Chondrocyte (in vitro differentiated cells): ENCODE measurements around the gene ZNF780A. TPM values are rescaled to one million over a fixed set of nuclear protein-coding genes. Genes with fewer than 3 reads are reported as not detected.

Experiments
- DNase-seq: peaks from one replicate; pipeline ENCODE4 v3.0.0; 2021; ENCODE audit warnings: mixed read lengths, low spot score
- H3K27ac Mint-ChIP-seq: one replicate; pipeline ENCODE4 v1.8.0; 2021; ENCODE audit warnings: mild to moderate bottlenecking, moderate library complexity, mixed read lengths; ENCODE audit not compliant: unreplicated experiment
- H3K27me3 Mint-ChIP-seq: 2 replicates; pipeline ENCODE4 v1.8.0; 2021; ENCODE audit warnings: low read depth, mixed read lengths
- H3K36me3 Mint-ChIP-seq: 2 replicates; pipeline ENCODE4 v1.8.0; 2021; ENCODE audit warnings: low read depth, mixed read lengths
- H3K4me1 Mint-ChIP-seq: 2 replicates; pipeline ENCODE4 v1.8.0; 2021; ENCODE audit warnings: low read depth, mild to moderate bottlenecking, mixed read lengths
- H3K4me3 Mint-ChIP-seq: one replicate; pipeline ENCODE4 v1.8.0; 2021; ENCODE audit warnings: mild to moderate bottlenecking, moderate library complexity, mixed read lengths; ENCODE audit not compliant: unreplicated experiment
- H3K9me3 Mint-ChIP-seq: 2 replicates; pipeline ENCODE4 v1.8.0; 2021; ENCODE audit warnings: low read depth, mixed read lengths
- total RNA-seq: library from RNA; stranded (reverse); gene quantifications from 3 replicates; pipeline ENCODE4 v1.2.1, GENCODE V29; 2021
- TF ChIP-seq, protein P1 (sequence below): fragments of 200-600 bp; sonication (generic); IDR thresholded peaks from 2 replicates; pipeline ENCODE4 v1.5.0; 2021; ENCODE audit warnings: antibody characterized with exemption, mild to moderate bottlenecking, moderate library complexity

The ZNF780A gene
- total RNA-seq, 1 donor from 2014 or later: 10.9 TPM

DNA sequence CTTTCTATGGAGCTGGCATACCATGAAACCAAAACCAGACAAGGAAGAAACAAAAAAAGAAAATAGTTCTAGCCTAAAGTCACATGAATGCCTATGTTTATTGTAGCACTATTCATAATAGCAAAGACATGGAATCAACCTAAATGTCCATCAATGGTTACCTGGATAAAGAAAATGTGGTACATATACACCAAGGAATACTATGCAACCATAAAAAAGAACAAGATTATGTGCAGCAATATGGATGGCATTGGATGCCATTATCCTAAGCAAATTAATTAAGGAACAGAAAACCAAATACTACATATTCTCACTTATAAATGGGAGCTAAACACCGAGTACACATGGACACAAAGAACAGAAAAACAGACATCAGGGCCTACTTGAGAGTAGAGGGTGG lies 10.5 kb downstream of the ZNF780A start:
- Mint-ChIP-seq H3K4me1 (no peaks in the 10 kb centered on the region), H3K27me3 (no peaks in the 10 kb centered on the region), H3K4me3 (no peak overlapping the region), H3K27ac (no peak overlapping the region), H3K9me3 (peaks cover 43% of the 10 kb centered on the region), H3K36me3 (peaks cover 76% of the 10 kb centered on the region)
- DNase-seq: no peak
- TF ChIP-seq, protein P1, sequence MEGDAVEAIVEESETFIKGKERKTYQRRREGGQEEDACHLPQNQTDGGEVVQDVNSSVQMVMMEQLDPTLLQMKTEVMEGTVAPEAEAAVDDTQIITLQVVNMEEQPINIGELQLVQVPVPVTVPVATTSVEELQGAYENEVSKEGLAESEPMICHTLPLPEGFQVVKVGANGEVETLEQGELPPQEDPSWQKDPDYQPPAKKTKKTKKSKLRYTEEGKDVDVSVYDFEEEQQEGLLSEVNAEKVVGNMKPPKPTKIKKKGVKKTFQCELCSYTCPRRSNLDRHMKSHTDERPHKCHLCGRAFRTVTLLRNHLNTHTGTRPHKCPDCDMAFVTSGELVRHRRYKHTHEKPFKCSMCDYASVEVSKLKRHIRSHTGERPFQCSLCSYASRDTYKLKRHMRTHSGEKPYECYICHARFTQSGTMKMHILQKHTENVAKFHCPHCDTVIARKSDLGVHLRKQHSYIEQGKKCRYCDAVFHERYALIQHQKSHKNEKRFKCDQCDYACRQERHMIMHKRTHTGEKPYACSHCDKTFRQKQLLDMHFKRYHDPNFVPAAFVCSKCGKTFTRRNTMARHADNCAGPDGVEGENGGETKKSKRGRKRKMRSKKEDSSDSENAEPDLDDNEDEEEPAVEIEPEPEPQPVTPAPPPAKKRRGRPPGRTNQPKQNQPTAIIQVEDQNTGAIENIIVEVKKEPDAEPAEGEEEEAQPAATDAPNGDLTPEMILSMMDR: no peak

DNA sequence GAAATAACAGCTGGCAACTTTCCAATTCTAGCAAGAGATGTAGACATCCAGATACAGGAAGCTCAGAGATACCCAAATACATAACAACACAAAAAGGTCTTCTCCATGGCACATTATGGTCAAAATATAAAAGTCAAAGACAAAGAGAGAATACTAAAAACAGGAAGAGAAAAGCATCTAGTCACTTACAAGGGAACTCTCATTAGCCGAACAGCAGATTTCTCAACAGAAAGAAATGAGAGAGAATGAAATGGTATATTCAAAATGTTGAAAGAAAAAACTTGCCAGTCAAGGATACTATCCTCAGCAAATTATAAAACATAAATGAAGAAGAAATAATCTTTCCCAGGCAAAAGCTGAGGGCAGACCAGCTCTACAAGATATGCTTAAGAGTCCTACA lies 12.4 kb downstream of the ZNF780A start:
- TF ChIP-seq, protein P1: no peak
- no peak for DNase-seq
- H3K4me3 Mint-ChIP-seq: no peak overlapping the region
- H3K4me1 Mint-ChIP-seq: no peaks in the 10 kb centered on the region
- H3K27ac Mint-ChIP-seq: no peak overlapping the region
- H3K36me3 Mint-ChIP-seq: peaks cover 87% of the 10 kb centered on the region
- no peaks in the 10 kb centered on the region for H3K27me3 Mint-ChIP-seq
- H3K9me3 Mint-ChIP-seq: peaks cover 52% of the 10 kb centered on the region

DNA sequence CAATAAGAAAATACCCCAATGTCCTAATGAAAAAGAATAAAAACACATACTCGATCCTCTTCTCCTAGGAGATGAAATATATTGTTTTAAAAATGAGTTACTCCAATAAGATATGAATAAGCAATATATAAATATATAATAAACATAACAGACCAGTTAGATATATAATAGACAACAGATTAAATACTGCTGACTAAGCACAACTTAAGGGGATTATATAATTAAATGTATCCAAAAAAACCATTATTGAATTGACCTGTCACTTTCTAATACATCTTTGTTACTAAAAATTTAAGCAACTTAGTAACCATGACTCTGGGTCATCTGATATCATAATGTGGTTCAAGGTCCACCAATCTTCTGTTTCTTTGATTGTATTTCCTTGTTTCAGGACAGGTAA lies 20.7 kb downstream of the ZNF780A start:
- DNase-seq: no peak
- Mint-ChIP-seq H3K27me3 (no peaks in the 10 kb centered on the region), H3K4me3 (no peak overlapping the region), H3K9me3 (peaks cover 47% of the 10 kb centered on the region), H3K27ac (no peak overlapping the region), H3K4me1 (no peaks in the 10 kb centered on the region), H3K36me3 (peaks cover 36% of the 10 kb centered on the region)
- TF ChIP-seq, protein P1: no peak

DNA sequence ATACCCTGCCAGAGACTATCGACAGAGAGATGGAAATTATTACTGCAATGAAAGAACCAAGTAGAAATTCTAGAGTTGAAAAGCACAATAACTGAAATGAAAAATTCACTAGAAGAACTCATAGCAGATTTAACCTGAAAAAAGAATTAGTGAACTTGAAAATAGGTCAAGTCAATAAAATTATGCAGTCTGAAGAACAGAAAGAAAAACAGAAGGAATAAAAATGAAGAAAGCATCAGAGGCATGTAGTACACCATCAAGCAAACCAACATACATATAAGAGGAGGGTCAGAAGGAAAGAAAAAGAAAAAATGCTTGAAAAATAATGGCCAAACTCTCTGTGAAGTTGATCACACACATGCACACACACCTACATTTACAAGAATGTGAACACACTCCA lies 31.1 kb downstream of the ZNF780A start:
- H3K4me1 Mint-ChIP-seq: peaks cover 18% of the 10 kb centered on the region
- DNase-seq: no peak
- no peak overlapping the region for H3K4me3 Mint-ChIP-seq
- no peaks in the 10 kb centered on the region for H3K27me3 Mint-ChIP-seq
- TF ChIP-seq, protein P1: no peak
- H3K27ac Mint-ChIP-seq: no peak overlapping the region
- H3K36me3 Mint-ChIP-seq: peaks cover 13% of the 10 kb centered on the region
- H3K9me3 Mint-ChIP-seq: peaks cover 54% of the 10 kb centered on the region

DNA sequence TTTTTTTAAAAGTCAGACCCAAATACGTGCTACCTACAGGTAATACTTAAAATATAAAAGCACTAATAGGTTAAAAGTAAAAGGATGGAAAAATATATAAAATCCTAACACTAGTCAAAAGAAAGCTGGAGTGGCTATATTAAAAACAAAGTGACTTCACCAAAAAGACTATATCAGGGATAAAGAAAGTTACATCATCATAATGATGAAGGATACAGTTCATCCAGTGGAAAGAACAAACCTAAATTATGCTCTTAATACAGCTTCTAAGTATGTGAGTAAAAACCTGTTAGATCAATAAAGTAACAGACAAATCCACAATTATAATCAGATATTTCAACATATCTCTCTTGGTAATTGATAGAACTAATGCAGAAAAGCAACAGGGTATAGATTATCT lies 33.6 kb downstream of the ZNF780A start:
- Mint-ChIP-seq H3K9me3 (peaks cover 51% of the 10 kb centered on the region), H3K27ac (no peak overlapping the region), H3K27me3 (no peaks in the 10 kb centered on the region), H3K4me3 (peak overlapping the region; percentile 98), H3K36me3 (peaks cover 13% of the 10 kb centered on the region), H3K4me1 (peaks cover 30% of the 10 kb centered on the region)
- no peak for DNase-seq
- TF ChIP-seq, protein P1: no peak
